IMR-90 (cell line): ENCODE measurements around the gene PNMA6F. TPM values are rescaled to one million over a fixed set of nuclear protein-coding genes. Genes with fewer than 3 reads are reported as not detected.

Experiments
- ATAC-seq: fragments of 200-7000 bp; cut with Tn5 transposase; 2 replicates; pipeline ENCODE4 v1.9.1; 2020; ENCODE audit warnings: low read depth, mild to moderate bottlenecking, moderate library complexity
- BruUV-seq: library from RNA; stranded (reverse); fragments of 400-500 nt; replicated peaks from 2 replicates; lab custom pipeline; 2021; lab: Mats Ljungman, UMichigan
- CTCF ChIA-PET: fragments of 300-600 bp; formaldehyde crosslinking; extraction: SDS; loops from one replicate; lab custom pipeline; 2021; ENCODE audit warnings: antibody characterized with exemption; lab: Yijun Ruan, JAX
- POLR2A ChIA-PET: fragments of 300-600 bp; sonication (Branson Sonifier 250); formaldehyde crosslinking; loops from one replicate; lab custom pipeline; 2022; ENCODE audit warnings: antibody characterized with exemption; ENCODE audit not compliant: unreplicated experiment; lab: Charles Lee
- DNase-seq: peaks from one replicate; pipeline ENCODE4 v3.0.0; 2013
- H2AFZ ChIP-seq: replicated peaks from 2 replicates; pipeline ENCODE3; 2013; ENCODE audit warnings: low read length, mild to moderate bottlenecking; ENCODE audit not compliant: poor library complexity
- H2AK5ac ChIP-seq: 2 replicates; pipeline ENCODE4 v1.6.1; 2013; ENCODE audit warnings: low read depth, low read length, inconsistent platforms
- H2AK9ac ChIP-seq: replicated peaks from 2 replicates; pipeline ENCODE3; 2013; ENCODE audit warnings: mild to moderate bottlenecking, low read depth, low read length, moderate library complexity; ENCODE audit not compliant: poor library complexity
- H2BK120ac ChIP-seq: 2 replicates; pipeline ENCODE4 v1.6.1; 2013; ENCODE audit warnings: low read depth, low read length, inconsistent platforms
- H2BK15ac ChIP-seq: 3 replicates; pipeline ENCODE4 v1.6.1; 2013; ENCODE audit warnings: low read depth, low read length, inconsistent platforms
- H2BK20ac ChIP-seq: 2 replicates; pipeline ENCODE4 v1.6.1; 2013; ENCODE audit warnings: low read depth, mild to moderate bottlenecking, inconsistent platforms, low read length, moderate library complexity
- H2BK5ac ChIP-seq: 2 replicates; pipeline ENCODE4 v1.6.1; 2013; ENCODE audit warnings: mild to moderate bottlenecking, low read depth, low read length, inconsistent platforms; ENCODE audit not compliant: poor library complexity, severe bottlenecking
- H3K14ac ChIP-seq: replicated peaks from 2 replicates; pipeline ENCODE4 v1.6.1; 2013; ENCODE audit warnings: low read depth, low read length, inconsistent platforms
- H3K18ac ChIP-seq: 2 replicates; pipeline ENCODE4 v1.6.1; 2013; ENCODE audit warnings: low read depth, low read length, control low read depth
- H3K23ac ChIP-seq: 2 replicates; pipeline ENCODE4 v1.6.1; 2013; ENCODE audit warnings: low read depth, low read length, inconsistent platforms
- H3K27ac ChIP-seq: 2 replicates; pipeline ENCODE4 v1.5.1; 2013; ENCODE audit warnings: mild to moderate bottlenecking, control low read depth, low read length; ENCODE audit not compliant: insufficient read depth
- H3K27me3 ChIP-seq: 2 replicates; pipeline ENCODE4 v1.6.1; 2013; ENCODE audit warnings: low read length; ENCODE audit not compliant: control insufficient read depth, insufficient read depth
- H3K36me3 ChIP-seq: 2 replicates; pipeline ENCODE4 v1.6.1; 2013; ENCODE audit warnings: low read length, mixed read lengths; ENCODE audit not compliant: control insufficient read depth, insufficient read depth
- H3K4ac ChIP-seq: 2 replicates; pipeline ENCODE4 v1.6.1; 2013; ENCODE audit warnings: low read depth, low read length, inconsistent platforms
- H3K4me1 ChIP-seq: 2 replicates; pipeline ENCODE4 v1.6.1; 2013; ENCODE audit warnings: low read length, mixed read lengths; ENCODE audit not compliant: control insufficient read depth, insufficient read depth
- H3K4me2 ChIP-seq: 2 replicates; pipeline ENCODE4 v1.6.1; 2013; ENCODE audit warnings: low read depth, mild to moderate bottlenecking, control low read depth, low read length, moderate library complexity
- H3K4me3 ChIP-seq: 2 replicates; pipeline ENCODE4 v1.5.1; 2013; ENCODE audit warnings: low read depth, mild to moderate bottlenecking, control low read depth, low read length, moderate library complexity; ENCODE audit not compliant: insufficient read depth
- H3K56ac ChIP-seq: 2 replicates; pipeline ENCODE4 v1.6.1; 2013; ENCODE audit warnings: low read length, inconsistent platforms; ENCODE audit not compliant: insufficient read depth; ENCODE audit errors: extremely low read depth
- H3K79me1 ChIP-seq, 2 experiments: 2 replicates each; pipeline ENCODE4 v1.6.1; 2013; ENCODE audit warnings: low read length in 2 of 2, inconsistent platforms in 1 of 2, low read depth in 1 of 2
- H3K9ac ChIP-seq: 2 replicates; pipeline ENCODE4 v1.6.1; 2013; ENCODE audit warnings: low read depth, low read length, control low read depth
- H3K9me1 ChIP-seq: 2 replicates; pipeline ENCODE4 v1.6.1; 2013; ENCODE audit warnings: low read length, inconsistent platforms; ENCODE audit not compliant: insufficient read depth
- H3K9me3 ChIP-seq: 2 replicates; pipeline ENCODE4 v1.6.1; 2013; ENCODE audit warnings: low read length; ENCODE audit not compliant: control insufficient read depth, insufficient read depth
- H4K20me1 ChIP-seq: 2 replicates; pipeline ENCODE4 v1.6.1; 2013; ENCODE audit warnings: low read length, inconsistent platforms; ENCODE audit not compliant: insufficient read depth
- H4K5ac ChIP-seq: 2 replicates; pipeline ENCODE4 v1.6.1; 2013; ENCODE audit warnings: mild to moderate bottlenecking, low read depth, low read length, control low read depth
- H4K8ac ChIP-seq, 2 experiments: 2 replicates each; pipeline ENCODE4 v1.6.1; 2013; ENCODE audit warnings: low read depth in 2 of 2, low read length in 2 of 2, control low read depth in 1 of 2, inconsistent platforms in 1 of 2
- H4K91ac ChIP-seq: 2 replicates; pipeline ENCODE4 v1.6.1; 2013; ENCODE audit warnings: low read depth, low read length, inconsistent platforms; ENCODE audit not compliant: insufficient read depth
- BHLHE40 ChIP-seq: fragments of 150-350 bp; IDR thresholded peaks from 2 replicates; pipeline ENCODE4 v1.6.1; 2016; ENCODE audit warnings: mild to moderate bottlenecking, low read depth, low read length
- CHD1 ChIP-seq: IDR thresholded peaks from 2 replicates; pipeline ENCODE4 v1.6.1; 2012; ENCODE audit warnings: low read depth, low read length, improper control_type of control experiment
- ELK1 ChIP-seq: fragments of 150-350 bp; IDR thresholded peaks from 2 replicates; pipeline ENCODE4 v1.6.1; 2016; ENCODE audit warnings: low read depth, mild to moderate bottlenecking, low read length, moderate library complexity, borderline replicate concordance
- FOS ChIP-seq: fragments of 150-350 bp; IDR thresholded peaks from 2 replicates; pipeline ENCODE4 v1.6.1; 2016; ENCODE audit warnings: low read depth, low read length
- NFE2L2 ChIP-seq: fragments of 150-350 bp; IDR thresholded peaks from 2 replicates; pipeline ENCODE4 v1.6.1; 2016; ENCODE audit warnings: low read depth, mild to moderate bottlenecking, low read length
- RCOR1 ChIP-seq: IDR thresholded peaks from 2 replicates; pipeline ENCODE4 v1.6.1; 2012; ENCODE audit warnings: mild to moderate bottlenecking, low read length, improper control_type of control experiment; ENCODE audit not compliant: insufficient replicate concordance
- WGBS, 2 experiments: methylation state at CpG; one replicate each; pipeline versions ENCODE4 v1.1.5 to v1.1.7; 2013; ENCODE audit warnings: missing lambda C conversion rate in 2 of 2; ENCODE audit not compliant: insufficient read length in 1 of 2; ENCODE audit errors: extremely low coverage in 2 of 2; 5-methylcytosine and 5-hydroxymethylcytosine counted together
- dilution Hi-C: fragments of 300-500 bp; cut with HindIII; formaldehyde crosslinking; loops from one replicate; pipeline ENCODE4 v1.14.3; 2018; ENCODE audit warnings: low sequenced_read_pairs; ENCODE audit not compliant: unreplicated experiment
- in situ Hi-C: fragments of 300-500 bp; cut with MboI; formaldehyde crosslinking; loops from 3 replicates; pipeline ENCODE4 v1.14.3; 2019; ENCODE audit warnings: low sequenced_read_pairs, inconsistent platforms, mixed read lengths
- intact Hi-C: fragments of 100-400 bp; cut with micrococcal nuclease; formaldehyde crosslinking; loops from 2 replicates; pipeline ENCODE4 v1.10.0; 2022
- polyA plus RNA-seq, 3 experiments: library from polyadenylated mRNA; depleted of rRNA; stranded (reverse); fragments of >200 nt; gene quantifications; 2 replicates each; pipeline ENCODE4 v1.2.3, GENCODE V29; 2012; ENCODE audit warnings: low replicate concordance in 1 of 3
- total RNA-seq: library from RNA; depleted of rRNA; stranded (reverse); fragments of >200 nt; gene quantifications from 2 replicates; pipeline ENCODE4 v1.2.3, GENCODE V29; 2012
- TF ChIP-seq, protein P1 (sequence below): conservative IDR thresholded peaks from 2 replicates; pipeline ENCODE4 v1.5.1; 2012; ENCODE audit warnings: mild to moderate bottlenecking, low read depth, low read length, improper control_type of control experiment

PNMA6F gene
- total and polyA plus RNA-seq, 2 of the 4 experiments (the other 2 are of a cell fraction), result not detected

GRCh38 chrX:153317996-153318722 lies 3.4 kb downstream of the PNMA6F start:
- Histone ChIP-seq H3K9me3 (peaks cover 2% of the 10 kb centered on the region; the same call in 1 of the 2 replicates), H2BK20ac (no peak overlapping the region), H3K4me1 (no peaks in the 10 kb centered on the region), H3K27ac (no peak overlapping the region), H3K9ac (no peak overlapping the region), H3K4me3 (no peak overlapping the region), H2BK120ac (no peak overlapping the region), H4K20me1 (no peaks in the 10 kb centered on the region), H3K4ac (no peak overlapping the region), H3K27me3 (peaks cover 9% of the 10 kb centered on the region; the same call in 1 of the 2 replicates), H2AFZ (no peak overlapping the region), H3K9me1 (no peaks in the 10 kb centered on the region), H3K14ac (no peak overlapping the region), H2BK5ac (no peak overlapping the region), H4K91ac (no peak overlapping the region), H2BK15ac (no peak overlapping the region), H4K5ac (no peak overlapping the region), H3K23ac (no peak overlapping the region), H3K4me2 (no peak overlapping the region), H3K79me1 (no peaks in the 10 kb centered on the region), H3K18ac (no peak overlapping the region), H3K56ac (no peak overlapping the region), H2AK9ac (no peak overlapping the region), H3K36me3 (no peaks in the 10 kb centered on the region), H2AK5ac (no peak overlapping the region), H4K8ac (no peak overlapping the region)
- ATAC-seq (no peak), DNase-seq (no peak)
- CTCF ChIA-PET, result no interaction called here
- no peak for TF ChIP-seq BHLHE40
- no peak for TF ChIP-seq ELK1
- TF ChIP-seq FOS, result no peak
- no peak for TF ChIP-seq NFE2L2
- no peak for TF ChIP-seq RCOR1
- TF ChIP-seq, protein P1, sequence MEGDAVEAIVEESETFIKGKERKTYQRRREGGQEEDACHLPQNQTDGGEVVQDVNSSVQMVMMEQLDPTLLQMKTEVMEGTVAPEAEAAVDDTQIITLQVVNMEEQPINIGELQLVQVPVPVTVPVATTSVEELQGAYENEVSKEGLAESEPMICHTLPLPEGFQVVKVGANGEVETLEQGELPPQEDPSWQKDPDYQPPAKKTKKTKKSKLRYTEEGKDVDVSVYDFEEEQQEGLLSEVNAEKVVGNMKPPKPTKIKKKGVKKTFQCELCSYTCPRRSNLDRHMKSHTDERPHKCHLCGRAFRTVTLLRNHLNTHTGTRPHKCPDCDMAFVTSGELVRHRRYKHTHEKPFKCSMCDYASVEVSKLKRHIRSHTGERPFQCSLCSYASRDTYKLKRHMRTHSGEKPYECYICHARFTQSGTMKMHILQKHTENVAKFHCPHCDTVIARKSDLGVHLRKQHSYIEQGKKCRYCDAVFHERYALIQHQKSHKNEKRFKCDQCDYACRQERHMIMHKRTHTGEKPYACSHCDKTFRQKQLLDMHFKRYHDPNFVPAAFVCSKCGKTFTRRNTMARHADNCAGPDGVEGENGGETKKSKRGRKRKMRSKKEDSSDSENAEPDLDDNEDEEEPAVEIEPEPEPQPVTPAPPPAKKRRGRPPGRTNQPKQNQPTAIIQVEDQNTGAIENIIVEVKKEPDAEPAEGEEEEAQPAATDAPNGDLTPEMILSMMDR, result no peak
- TF ChIP-seq CHD1, result no peak
- intact Hi-C loops, result no loop called here
- dilution Hi-C loops, result no loop called here
- no TSS peak for BruUV-seq
- POLR2A ChIA-PET, result no interaction called here
- in situ Hi-C loops, result no loop called here
- whole genome bisulfite sequencing, 2 experiments, result 75% methylated on average over 4 of the region's 20 CpGs; no CpG with 5 or more reads in 1 of the 2 experiments
